GM12864 (cell line): ENCODE results near the gene EIF3K.

Experiments
- DNase-seq: peaks from one replicate; pipeline ENCODE4 v3.0.0-alpha.2; 2011; ENCODE audit warnings: low read depth
- H3K4me3 ChIP-seq: 2 replicates; pipeline ENCODE4 v1.5.1; 2011; ENCODE audit warnings: mild to moderate bottlenecking, low read depth, low read length, control low read depth
- CTCF ChIP-seq: IDR thresholded peaks from 2 replicates; pipeline ENCODE4 v1.5.1; 2011; ENCODE audit warnings: low read depth, mild to moderate bottlenecking, moderate library complexity, low read length, control low read depth, inconsistent platforms; ENCODE audit errors: missing control alignments

The EIF3K gene

GRCh38 chr19:38658462-38659306 lies 39.7 kb downstream of the EIF3K start:
- no peak for DNase-seq
- H3K4me3 ChIP-seq, result no peak overlapping the region
- TF ChIP-seq CTCF, result no peak

- no peak for TF ChIP-seq CTCF
- DNase-seq, result no peak
- H3K4me3 ChIP-seq, result no peak overlapping the region
Measured at GRCh38 chr19:38660724-38661123, 41.7 kb downstream of the EIF3K start.

GRCh38 chr19:38661136-38661535 lies 42.1 kb downstream of the EIF3K start:
- no peak overlapping the region for H3K4me3 ChIP-seq
- no peak for TF ChIP-seq CTCF
- DNase-seq, result no peak

- TF ChIP-seq CTCF, result no peak
- no peak for DNase-seq
- no peak overlapping the region for H3K4me3 ChIP-seq
Measured at GRCh38 chr19:38661996-38662395, 43.0 kb downstream of the EIF3K start.

GRCh38 chr19:38662537-38663155 lies 43.7 kb downstream of the EIF3K start:
- no peak overlapping the region for H3K4me3 ChIP-seq
- no peak for DNase-seq
- no peak for TF ChIP-seq CTCF

- no peak for DNase-seq
- H3K4me3 ChIP-seq, result no peak overlapping the region
- no peak for TF ChIP-seq CTCF
Measured at GRCh38 chr19:38663156-38663651, 44.2 kb downstream of the EIF3K start.
